ENCODE data around the gene PRR7. TPM values are rescaled to one million over a fixed set of nuclear protein-coding genes. Genes with fewer than 3 reads are reported as not detected.

PRR7 gene
- polyA plus RNA-seq, 1 of the 3 experiments (the other 2 are of a cell fraction), result 17.1 TPM

- no peaks in the 10 kb centered on the region for H3K9me2 ChIP-seq
- H3K36me3 ChIP-seq (replicated peaks in 1 of 2; ENCODE audit: control insufficient read depth in 1 of 2, insufficient read depth in 2 of 2, low read length in 1 of 2), result peaks cover 10 to 12% of the 10 kb centered on the region in 2 experiments
- H4K20me1 ChIP-seq (ENCODE audit: insufficient read depth), result peaks cover 39% of the 10 kb centered on the region
- CTCF ChIA-PET, result interaction anchor here (0.8 to 15.5 kb wide), 26 partner anchors 7 to 381 kb away, joined by 3 to 375 read pairs (median 4); partner anchors contain the start of genes DBN1, F12, GRK6 and PDLIM7
- no peaks in the 10 kb centered on the region for H3K27me3 ChIP-seq (ENCODE audit: insufficient read depth)
- peak; percentile 74 for DNase-seq
- WGBS (ENCODE audit: low lambda C conversion rate), result 80% methylated on average over 15 of the region's 17 CpGs
- H2AFZ ChIP-seq (ENCODE audit: low read depth), result no peak overlapping the region
- H3K4me3 ChIP-seq (ENCODE audit: low read depth in 2 of 2, low read length in 1 of 2), result no peak overlapping the region
- no peaks in the 10 kb centered on the region for H3K9me3 ChIP-seq
- H3K27ac ChIP-seq (ENCODE audit: low read depth in 2 of 2, low read length in 1 of 2), result peak overlapping the region; percentile 14 to 91; a peak in 3 of 4 replicates
- POLR2A ChIA-PET, result interaction anchor here (1.9 to 4.9 kb wide), 6 partner anchors 9 to 63 kb away, joined by 5 to 72 read pairs (median 10); no protein-coding TSS in a partner anchor
- no peak overlapping the region for H3K4me2 ChIP-seq
- peaks cover 33% of the 10 kb centered on the region for H3F3A ChIP-seq (replicated peaks; ENCODE audit: insufficient read depth)
- H3K79me2 ChIP-seq (ENCODE audit: insufficient read depth), result peaks cover 3% of the 10 kb centered on the region; the same call in 1 of the 2 replicates
- TF ChIP-seq EP300 (IDR thresholded peaks at IDR 0.05; ENCODE audit: borderline replicate concordance in 1 of 2, low read depth in 1 of 2, low read length in 1 of 2) (peak in 1 of 2 experiments; percentile 43; a peak in 2 of 4 replicates), MXI1 (IDR thresholded peaks at IDR 0.05; ENCODE audit: low read depth, low read length) (peak; percentile 85), CTCF (IDR thresholded peaks at IDR 0.05) (0 out of 2 replicates have a peak, but pooled peaks have one; percentile 14), NRF1 (IDR thresholded peaks at IDR 0.05; ENCODE audit: low read depth, low read length) (no peak), SMC3 (IDR thresholded peaks at IDR 0.05; ENCODE audit: low read depth, low read length) (peak; percentile 18; the same call in 1 of the 2 replicates), GATA2 (CRISPR knock-in tag; IDR thresholded peaks at IDR 0.05) (peak; percentile 44; the same call in 1 of the 2 replicates), MAX (IDR thresholded peaks at IDR 0.05; ENCODE audit: low read depth) (no peak), TAF1 (IDR thresholded peaks at IDR 0.05; ENCODE audit: borderline replicate concordance, low read depth, low read length) (no peak)
- no peak overlapping the region for H3K9ac ChIP-seq
- H3K4me1 ChIP-seq (ENCODE audit: control insufficient read depth in 1 of 2, insufficient read depth in 2 of 2, low read depth in 1 of 2, low read length in 1 of 2), result peaks cover 28 to 83% of the 10 kb centered on the region in 2 experiments
Measured at GRCh38 chr5:177452688-177453638, 6.3 kb downstream of the PRR7 start.

- ChIA-PET POLR2A (interaction anchor here (1.1 to 4.9 kb wide), 7 partner anchors 10 to 64 kb away, joined by 3 to 72 read pairs (median 7); no protein-coding TSS in a partner anchor), CTCF (interaction anchor here (0.7 to 15.5 kb wide), 28 partner anchors 8 to 145 kb away, joined by 3 to 375 read pairs (median 6); partner anchors contain the start of genes DBN1, F12, GRK6 and PDLIM7)
- Histone ChIP-seq H4K20me1 (ENCODE audit: insufficient read depth) (peaks cover 49% of the 10 kb centered on the region), H3K4me2 (peak overlapping the region; percentile 74; the same call in 1 of the 2 replicates), H3K9me2 (no peaks in the 10 kb centered on the region), H3K27ac (ENCODE audit: low read depth in 2 of 2, low read length in 1 of 2) (peak overlapping the region; percentile 61 to 91; a peak in 3 of 4 replicates), H3K9ac (no peak overlapping the region), H3K27me3 (ENCODE audit: insufficient read depth) (no peaks in the 10 kb centered on the region), H3F3A (replicated peaks; ENCODE audit: insufficient read depth) (peaks cover 33% of the 10 kb centered on the region), H3K9me3 (no peaks in the 10 kb centered on the region), H3K36me3 (replicated peaks in 1 of 2; ENCODE audit: control insufficient read depth in 1 of 2, insufficient read depth in 2 of 2, low read length in 1 of 2) (peaks cover 13 to 22% of the 10 kb centered on the region in 2 experiments), H3K79me2 (ENCODE audit: insufficient read depth) (peaks cover 3% of the 10 kb centered on the region; the same call in 1 of the 2 replicates), H2AFZ (ENCODE audit: low read depth) (no peak overlapping the region), H3K4me1 (ENCODE audit: control insufficient read depth in 1 of 2, insufficient read depth in 2 of 2, low read depth in 1 of 2, low read length in 1 of 2) (peaks cover 19 to 83% of the 10 kb centered on the region in 2 experiments), H3K4me3 (ENCODE audit: low read depth in 2 of 2, low read length in 1 of 2) (peak overlapping the region; percentile 47 to 48; a peak in 2 of 4 replicates)
- 41% methylated on average over 19 of the region's 31 CpGs for WGBS (ENCODE audit: low lambda C conversion rate)
- DNase-seq, result no peak
- TF ChIP-seq REST (IDR thresholded peaks at IDR 0.05; ENCODE audit: low read depth, low read length) (no peak), JUND (IDR thresholded peaks at IDR 0.05) (no peak), MEF2A (IDR thresholded peaks at IDR 0.05; ENCODE audit: borderline replicate concordance, low read depth) (no peak), FOSL2 (IDR thresholded peaks at IDR 0.05; ENCODE audit: borderline replicate concordance, low read depth) (no peak), RCOR1 (IDR thresholded peaks at IDR 0.05; ENCODE audit: low read length) (no peak), USF2 (IDR thresholded peaks at IDR 0.05; ENCODE audit: borderline replicate concordance, low read depth, low read length) (no peak), FOXM1 (IDR thresholded peaks at IDR 0.05; ENCODE audit: low read depth) (no peak), SMC3 (IDR thresholded peaks at IDR 0.05; ENCODE audit: low read depth, low read length) (no peak), NRF1 (IDR thresholded peaks at IDR 0.05; ENCODE audit: low read depth, low read length) (no peak), EP300 (IDR thresholded peaks at IDR 0.05; ENCODE audit: borderline replicate concordance in 1 of 2, low read depth in 1 of 2, low read length in 1 of 2) (no peak), EZH2phosphoT487 (IDR thresholded peaks at IDR 0.05; ENCODE audit: borderline replicate concordance, low read depth) (no peak)
Measured at GRCh38 chr5:177453852-177454396, 7.3 kb downstream of the PRR7 start.

Data from SK-N-SH (cell line).